ENCODE results near the gene C14orf93.

C14orf93 gene

DNA sequence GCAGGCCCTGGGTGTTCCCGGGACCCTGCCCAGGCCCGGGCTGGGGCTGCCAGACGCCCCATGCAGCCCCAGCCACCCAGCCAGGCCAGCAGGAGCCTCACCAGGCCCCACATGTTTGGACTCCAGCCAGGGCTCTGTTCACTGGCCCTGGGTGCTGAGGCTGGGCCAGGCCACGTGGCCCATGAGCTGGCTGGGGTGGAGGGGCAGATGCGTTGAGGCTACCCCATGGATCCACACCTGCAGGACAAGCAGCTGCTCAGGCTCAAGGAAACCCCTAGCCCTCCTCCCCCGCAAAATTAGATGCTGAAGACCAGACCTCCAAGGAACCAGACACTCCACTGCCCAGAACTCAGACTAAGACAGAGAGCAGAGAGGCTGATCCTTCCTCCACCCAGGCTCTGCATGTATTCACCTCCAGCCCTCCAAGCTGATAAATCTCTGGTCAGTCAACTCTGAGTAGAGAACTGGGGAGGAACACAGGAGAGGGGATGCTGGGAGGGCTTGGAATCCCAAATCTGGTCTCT, 45.7 kb upstream of the C14orf93 start:
- DNase-seq (ENCODE audit: low spot score): peak; percentile 57
- in situ Hi-C loops (cut with MboI; ENCODE audit: low sequenced_read_pairs, unreplicated experiment): no loop called here
- TF ChIP-seq, protein P1, sequence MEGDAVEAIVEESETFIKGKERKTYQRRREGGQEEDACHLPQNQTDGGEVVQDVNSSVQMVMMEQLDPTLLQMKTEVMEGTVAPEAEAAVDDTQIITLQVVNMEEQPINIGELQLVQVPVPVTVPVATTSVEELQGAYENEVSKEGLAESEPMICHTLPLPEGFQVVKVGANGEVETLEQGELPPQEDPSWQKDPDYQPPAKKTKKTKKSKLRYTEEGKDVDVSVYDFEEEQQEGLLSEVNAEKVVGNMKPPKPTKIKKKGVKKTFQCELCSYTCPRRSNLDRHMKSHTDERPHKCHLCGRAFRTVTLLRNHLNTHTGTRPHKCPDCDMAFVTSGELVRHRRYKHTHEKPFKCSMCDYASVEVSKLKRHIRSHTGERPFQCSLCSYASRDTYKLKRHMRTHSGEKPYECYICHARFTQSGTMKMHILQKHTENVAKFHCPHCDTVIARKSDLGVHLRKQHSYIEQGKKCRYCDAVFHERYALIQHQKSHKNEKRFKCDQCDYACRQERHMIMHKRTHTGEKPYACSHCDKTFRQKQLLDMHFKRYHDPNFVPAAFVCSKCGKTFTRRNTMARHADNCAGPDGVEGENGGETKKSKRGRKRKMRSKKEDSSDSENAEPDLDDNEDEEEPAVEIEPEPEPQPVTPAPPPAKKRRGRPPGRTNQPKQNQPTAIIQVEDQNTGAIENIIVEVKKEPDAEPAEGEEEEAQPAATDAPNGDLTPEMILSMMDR (IDR thresholded peaks at IDR 0.05; ENCODE audit: borderline replicate concordance, control extremely low read depth, extremely low read depth, insufficient read depth, missing control alignments): no peak

DNA sequence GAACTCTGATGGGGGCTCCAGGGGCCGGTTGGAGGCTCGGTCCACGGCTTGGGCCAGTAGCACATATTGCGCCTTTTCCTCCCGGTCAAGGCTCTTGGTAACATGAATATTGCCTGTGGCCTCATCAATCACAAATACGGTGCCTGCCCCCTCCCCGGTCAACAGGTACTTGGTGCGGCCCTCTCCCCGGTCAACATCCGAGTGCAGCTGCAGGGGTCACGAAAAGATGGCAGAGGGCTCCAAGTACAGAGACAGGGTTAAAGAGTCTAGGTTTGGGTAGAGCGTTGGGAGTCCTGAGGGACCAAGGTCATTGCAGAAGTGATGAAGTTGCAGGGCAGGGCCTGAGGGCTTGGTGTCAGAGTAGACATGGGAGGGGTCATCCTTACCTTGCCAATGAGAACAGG, 45.2 kb upstream of the C14orf93 start:
- TF ChIP-seq, protein P1 (IDR thresholded peaks at IDR 0.05; ENCODE audit: borderline replicate concordance, control extremely low read depth, extremely low read depth, insufficient read depth, missing control alignments): no peak
- in situ Hi-C loops (cut with MboI; ENCODE audit: low sequenced_read_pairs, unreplicated experiment): no loop called here
- no peak for DNase-seq (ENCODE audit: low spot score)

DNA sequence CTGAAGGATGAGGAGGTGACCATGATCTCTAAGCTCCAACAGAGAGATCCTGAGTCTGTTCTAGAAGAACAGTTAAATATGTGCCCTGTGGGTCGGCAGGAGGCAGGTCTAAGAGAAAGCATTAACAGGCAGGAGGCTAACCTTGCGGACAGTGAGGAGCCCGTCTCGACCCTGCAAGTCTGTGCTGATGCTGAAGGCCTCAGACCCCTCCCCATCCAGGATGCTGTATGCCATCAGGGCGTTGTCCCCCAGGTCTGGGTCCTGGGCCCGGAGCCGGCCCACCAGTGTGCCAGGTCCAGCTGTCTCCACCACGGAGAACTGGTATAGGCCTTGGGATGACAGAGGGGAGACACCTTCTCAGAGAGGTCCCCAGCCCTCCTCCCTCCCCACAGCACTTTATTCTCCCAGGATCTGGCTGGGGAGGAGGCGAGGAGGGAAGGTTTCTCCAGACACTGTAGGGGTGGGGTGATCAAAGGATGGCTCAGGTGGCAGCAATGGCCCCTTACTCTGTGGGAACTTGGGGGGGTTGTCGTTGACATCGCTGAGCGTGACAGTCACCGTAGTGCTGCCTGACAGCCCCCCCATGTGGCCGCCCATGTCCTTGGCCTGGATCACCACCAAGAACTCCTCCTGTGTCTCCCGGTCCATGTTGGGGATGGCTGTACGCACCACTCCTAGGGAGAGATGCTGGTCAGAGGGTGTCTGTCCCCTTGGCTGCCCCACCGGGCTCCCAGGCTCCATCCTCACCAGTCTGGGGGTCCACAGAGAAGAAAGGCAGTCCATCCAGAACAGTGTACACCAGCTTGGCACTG, 44.3 kb upstream of the C14orf93 start:
- DNase-seq (ENCODE audit: low spot score): peak; percentile 67
- in situ Hi-C loops (cut with MboI; ENCODE audit: low sequenced_read_pairs, unreplicated experiment): loop anchor here (5.0 kb wide), 1 partner anchor 67 kb away; no protein-coding TSS in a partner anchor

DNA sequence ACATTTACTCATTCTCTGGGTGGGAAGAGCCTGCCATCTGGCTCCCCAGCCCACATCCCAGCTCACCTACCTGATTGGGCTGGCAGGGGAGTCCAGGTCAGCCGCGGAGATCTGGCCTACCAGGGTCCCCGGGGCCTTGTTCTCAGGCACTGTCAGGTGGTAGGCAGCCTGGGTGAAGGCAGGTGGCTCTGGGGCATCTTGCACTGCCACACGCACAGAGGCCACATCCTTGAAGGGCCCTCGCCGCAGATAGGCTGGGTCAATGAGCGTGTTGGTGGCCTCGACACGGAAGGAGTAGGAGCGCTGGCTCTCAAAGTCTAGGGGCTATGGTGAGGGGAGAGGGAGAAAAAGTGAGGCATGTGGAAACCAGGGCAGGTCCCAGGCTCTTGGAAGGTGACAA, 43.5 kb upstream of the C14orf93 start:
- TF ChIP-seq, protein P1 (IDR thresholded peaks at IDR 0.05; ENCODE audit: borderline replicate concordance, control extremely low read depth, extremely low read depth, insufficient read depth, missing control alignments): no peak
- in situ Hi-C loops (cut with MboI; ENCODE audit: low sequenced_read_pairs, unreplicated experiment): loop anchor here (5.0 kb wide), 1 partner anchor 66 kb away; no protein-coding TSS in a partner anchor
- no peak for DNase-seq (ENCODE audit: low spot score)

More for the DNA sequence above, 44.3 kb upstream of the C14orf93 start:
- TF ChIP-seq, protein P1 (IDR thresholded peaks at IDR 0.05; ENCODE audit: borderline replicate concordance, control extremely low read depth, extremely low read depth, insufficient read depth, missing control alignments): peak; percentile 32

DNA sequence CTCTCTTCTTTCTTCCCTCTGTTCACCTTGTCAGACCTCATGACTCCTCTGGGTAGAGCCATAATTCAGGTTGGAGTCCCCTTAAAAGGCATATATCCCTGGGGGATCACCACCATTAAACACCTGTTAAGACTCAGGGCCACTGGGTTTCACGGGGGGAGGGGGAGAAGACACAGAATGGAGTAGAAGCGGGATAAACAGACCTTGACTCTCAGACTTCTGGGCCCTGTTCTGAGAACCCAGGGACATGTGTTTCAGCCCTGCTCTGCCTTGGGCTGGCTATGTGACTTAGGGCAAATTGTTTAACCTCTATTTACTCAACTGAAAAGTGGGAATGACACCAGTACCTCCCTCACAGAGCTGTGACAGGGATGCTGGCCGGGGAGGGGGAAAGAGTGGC, 42.7 kb upstream of the C14orf93 start:
- TF ChIP-seq, protein P1 (IDR thresholded peaks at IDR 0.05; ENCODE audit: borderline replicate concordance, control extremely low read depth, extremely low read depth, insufficient read depth, missing control alignments): no peak
- DNase-seq (ENCODE audit: low spot score): no peak
- in situ Hi-C loops (cut with MboI; ENCODE audit: low sequenced_read_pairs, unreplicated experiment): loop anchor here (5.0 kb wide), 1 partner anchor 65 kb away; no protein-coding TSS in a partner anchor

DNA sequence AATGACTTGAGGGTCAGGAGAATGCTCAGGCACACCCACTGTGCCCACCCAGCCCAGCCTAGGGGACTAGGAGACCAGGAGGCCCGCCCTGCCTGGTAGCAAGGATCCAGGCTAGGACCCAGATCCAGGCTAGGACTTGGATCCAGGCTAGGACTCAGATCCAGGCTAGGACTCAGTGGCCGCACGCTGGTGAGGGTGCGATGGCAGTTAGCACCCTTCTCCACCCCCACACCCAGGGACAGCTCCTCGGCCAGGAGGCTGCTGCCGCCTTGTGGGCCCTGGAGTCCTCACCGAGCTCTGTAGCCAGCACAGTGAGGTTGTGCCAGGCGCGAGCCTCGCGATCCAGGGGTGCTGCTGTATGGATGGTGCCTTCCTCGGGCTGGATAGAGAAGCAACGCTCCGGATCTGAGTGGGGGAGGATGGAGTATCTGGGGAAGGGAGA, 42.3 kb upstream of the C14orf93 start:
- TF ChIP-seq, protein P1 (IDR thresholded peaks at IDR 0.05; ENCODE audit: borderline replicate concordance, control extremely low read depth, extremely low read depth, insufficient read depth, missing control alignments): no peak
- in situ Hi-C loops (cut with MboI; ENCODE audit: low sequenced_read_pairs, unreplicated experiment): loop anchor here (5.0 kb wide), 1 partner anchor 65 kb away; no protein-coding TSS in a partner anchor
- DNase-seq (ENCODE audit: low spot score): no peak
